ENCODE data around the gene TGIF2. TPM values are rescaled to one million over a fixed set of nuclear protein-coding genes. Genes with fewer than 3 reads are reported as not detected.
"Not testable (repeated sequence)": the region's sequence is repeated elsewhere in the genome, so short reads cannot be mapped to it uniquely, and the experiment has no call there.

TGIF2 gene
- total RNA-seq, 1 donor from 2014 or later, result 29.2 TPM

DNA sequence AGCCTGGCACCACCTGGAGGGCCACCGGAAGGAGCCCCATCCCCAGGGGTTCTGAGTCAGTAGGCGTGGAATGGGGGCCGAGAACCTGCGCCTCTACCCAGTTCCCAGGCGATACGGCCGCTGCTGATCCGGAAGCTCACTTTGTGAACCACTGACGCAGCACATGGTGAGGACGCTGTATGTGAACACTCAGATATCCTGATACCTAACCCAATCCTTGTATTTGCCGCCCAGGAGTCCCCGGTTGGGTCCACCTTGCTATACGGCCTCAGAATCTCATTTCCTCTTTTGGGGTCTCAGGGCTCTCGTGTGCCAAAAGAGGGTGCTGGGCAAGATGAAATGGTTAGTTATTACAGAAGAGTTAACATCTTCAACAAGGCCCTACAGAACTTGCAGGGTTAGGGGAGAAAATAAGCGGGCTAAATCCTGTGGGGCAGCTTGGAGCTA lies 31.6 kb downstream of the TGIF2 start:
- Mint-ChIP-seq H3K4me1 (ENCODE audit: unreplicated experiment) (peaks cover 23% of the 10 kb centered on the region), H3K27me3 (ENCODE audit: unreplicated experiment) (no peaks in the 10 kb centered on the region)

DNA sequence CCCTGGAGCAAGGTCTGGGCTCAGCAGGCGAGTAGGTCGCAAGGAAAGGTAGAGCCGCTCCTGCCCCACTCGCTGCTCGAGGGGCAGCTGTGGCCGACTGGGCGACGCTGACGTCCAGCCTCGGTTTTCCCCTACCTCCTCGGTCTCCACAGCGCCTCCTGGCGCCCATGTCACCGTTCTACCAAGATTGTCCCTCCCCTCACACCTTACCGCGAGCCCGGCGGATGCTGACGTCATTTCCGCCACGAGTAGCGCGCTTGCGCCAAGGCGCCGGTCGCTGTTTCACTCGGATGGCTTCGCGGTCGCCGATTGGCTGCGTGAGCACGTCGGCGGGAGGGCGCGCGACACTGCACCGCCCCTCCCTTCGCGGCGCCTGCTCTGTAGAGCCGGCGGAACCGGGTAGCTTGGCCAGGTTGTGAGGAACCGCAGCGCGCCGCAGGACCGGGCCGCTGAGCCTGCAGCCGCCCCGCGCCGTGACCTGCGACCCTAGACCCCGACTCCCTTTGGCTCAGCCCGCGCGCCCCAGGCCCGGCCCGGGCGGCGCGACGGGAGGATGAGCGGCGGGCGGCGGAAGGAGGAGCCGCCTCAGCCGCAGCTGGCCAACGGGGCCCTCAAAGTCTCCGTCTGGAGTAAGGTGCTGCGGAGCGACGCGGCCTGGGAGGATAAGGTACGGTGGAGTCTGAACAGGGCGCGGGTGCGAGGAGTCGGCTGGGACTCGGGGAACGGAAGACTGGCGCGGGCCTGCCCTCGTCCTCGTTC lies 32.2 kb downstream of the TGIF2 start, which contains the start of gene RAB5IF:
Gene RAB5IF, plus strand, starts transcription at position 381 of the 759 bp plus-strand sequence. Its CDS starts 173 bp downstream, at position 554.
- no peaks in the 10 kb centered on the region for H3K27me3 Mint-ChIP-seq (ENCODE audit: unreplicated experiment)
- H3K9me3 Mint-ChIP-seq (ENCODE audit: unreplicated experiment), result no peaks in the 10 kb centered on the region
- DNase-seq (ENCODE audit: extremely low spot score, unreplicated experiment), result peak; percentile 100
- peak within 1 kb of the TSS; percentile 94 for H3K27ac Mint-ChIP-seq (ENCODE audit: unreplicated experiment)
- H3K36me3 Mint-ChIP-seq (ENCODE audit: unreplicated experiment), result peaks cover 4% of the 10 kb centered on the region
- H3K4me3 Mint-ChIP-seq (ENCODE audit: unreplicated experiment), result peak within 1 kb of the TSS; percentile 95
- H3K4me1 Mint-ChIP-seq (ENCODE audit: unreplicated experiment), result peaks cover 23% of the 10 kb centered on the region
- TF ChIP-seq, protein P1, sequence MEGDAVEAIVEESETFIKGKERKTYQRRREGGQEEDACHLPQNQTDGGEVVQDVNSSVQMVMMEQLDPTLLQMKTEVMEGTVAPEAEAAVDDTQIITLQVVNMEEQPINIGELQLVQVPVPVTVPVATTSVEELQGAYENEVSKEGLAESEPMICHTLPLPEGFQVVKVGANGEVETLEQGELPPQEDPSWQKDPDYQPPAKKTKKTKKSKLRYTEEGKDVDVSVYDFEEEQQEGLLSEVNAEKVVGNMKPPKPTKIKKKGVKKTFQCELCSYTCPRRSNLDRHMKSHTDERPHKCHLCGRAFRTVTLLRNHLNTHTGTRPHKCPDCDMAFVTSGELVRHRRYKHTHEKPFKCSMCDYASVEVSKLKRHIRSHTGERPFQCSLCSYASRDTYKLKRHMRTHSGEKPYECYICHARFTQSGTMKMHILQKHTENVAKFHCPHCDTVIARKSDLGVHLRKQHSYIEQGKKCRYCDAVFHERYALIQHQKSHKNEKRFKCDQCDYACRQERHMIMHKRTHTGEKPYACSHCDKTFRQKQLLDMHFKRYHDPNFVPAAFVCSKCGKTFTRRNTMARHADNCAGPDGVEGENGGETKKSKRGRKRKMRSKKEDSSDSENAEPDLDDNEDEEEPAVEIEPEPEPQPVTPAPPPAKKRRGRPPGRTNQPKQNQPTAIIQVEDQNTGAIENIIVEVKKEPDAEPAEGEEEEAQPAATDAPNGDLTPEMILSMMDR (IDR thresholded peaks at IDR 0.05), result peak; percentile 96

More for the DNA sequence above, 31.6 kb downstream of the TGIF2 start:
- TF ChIP-seq, protein P1 (IDR thresholded peaks at IDR 0.05), result no peak
- Mint-ChIP-seq H3K36me3 (ENCODE audit: unreplicated experiment) (peaks cover 2% of the 10 kb centered on the region), H3K4me3 (ENCODE audit: unreplicated experiment) (peak overlapping the region; percentile 95), H3K27ac (ENCODE audit: unreplicated experiment) (peak overlapping the region; percentile 94), H3K9me3 (ENCODE audit: unreplicated experiment) (no peaks in the 10 kb centered on the region)
- DNase-seq (ENCODE audit: extremely low spot score, unreplicated experiment), result no peak

DNA sequence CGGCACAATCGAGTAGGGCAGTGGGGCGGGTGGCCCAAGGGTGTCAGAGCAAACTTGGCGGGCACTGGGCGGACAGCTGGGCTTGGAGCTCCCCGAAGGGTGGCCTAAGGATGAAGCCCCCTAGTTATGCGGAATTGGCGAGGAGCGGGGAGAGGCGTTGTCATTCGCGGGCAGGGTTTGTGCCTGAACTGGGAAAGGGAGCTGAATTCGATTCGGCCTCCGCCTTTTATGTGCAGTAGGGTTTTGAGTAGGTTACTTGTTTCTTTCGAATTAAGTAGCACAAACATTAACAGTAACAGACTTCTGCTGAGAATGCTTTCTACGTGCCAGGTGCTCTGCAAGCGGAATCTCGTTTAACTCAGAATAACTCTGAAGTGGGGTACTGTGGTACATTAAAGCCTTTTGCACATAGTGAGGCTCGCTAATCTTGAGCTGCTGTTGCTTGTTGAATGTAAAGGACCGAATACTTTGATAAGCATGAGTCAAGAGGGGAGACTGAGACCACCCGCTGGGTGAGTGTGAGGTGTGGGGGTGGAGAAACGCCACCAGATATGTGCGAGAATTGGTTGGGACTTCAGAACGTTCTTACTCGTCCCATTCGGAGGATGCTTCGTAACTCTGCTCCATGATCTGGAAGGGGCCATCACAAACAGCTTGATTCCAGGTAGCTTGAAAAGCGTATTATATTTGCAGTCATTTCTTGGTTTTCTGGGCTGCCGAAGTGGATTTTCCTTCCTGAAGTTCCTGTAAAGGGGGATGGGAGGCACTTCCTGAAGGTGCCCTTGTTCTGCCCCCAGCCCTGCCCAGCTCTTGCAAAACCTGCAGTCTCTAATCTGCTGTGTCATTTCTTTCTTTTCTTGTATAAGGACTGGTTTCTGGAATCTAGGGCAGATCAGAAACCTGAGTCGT lies 33.0 kb downstream of the TGIF2 start:
- no peak for DNase-seq (ENCODE audit: extremely low spot score, unreplicated experiment)
- peaks cover 4% of the 10 kb centered on the region for H3K36me3 Mint-ChIP-seq (ENCODE audit: unreplicated experiment)

DNA sequence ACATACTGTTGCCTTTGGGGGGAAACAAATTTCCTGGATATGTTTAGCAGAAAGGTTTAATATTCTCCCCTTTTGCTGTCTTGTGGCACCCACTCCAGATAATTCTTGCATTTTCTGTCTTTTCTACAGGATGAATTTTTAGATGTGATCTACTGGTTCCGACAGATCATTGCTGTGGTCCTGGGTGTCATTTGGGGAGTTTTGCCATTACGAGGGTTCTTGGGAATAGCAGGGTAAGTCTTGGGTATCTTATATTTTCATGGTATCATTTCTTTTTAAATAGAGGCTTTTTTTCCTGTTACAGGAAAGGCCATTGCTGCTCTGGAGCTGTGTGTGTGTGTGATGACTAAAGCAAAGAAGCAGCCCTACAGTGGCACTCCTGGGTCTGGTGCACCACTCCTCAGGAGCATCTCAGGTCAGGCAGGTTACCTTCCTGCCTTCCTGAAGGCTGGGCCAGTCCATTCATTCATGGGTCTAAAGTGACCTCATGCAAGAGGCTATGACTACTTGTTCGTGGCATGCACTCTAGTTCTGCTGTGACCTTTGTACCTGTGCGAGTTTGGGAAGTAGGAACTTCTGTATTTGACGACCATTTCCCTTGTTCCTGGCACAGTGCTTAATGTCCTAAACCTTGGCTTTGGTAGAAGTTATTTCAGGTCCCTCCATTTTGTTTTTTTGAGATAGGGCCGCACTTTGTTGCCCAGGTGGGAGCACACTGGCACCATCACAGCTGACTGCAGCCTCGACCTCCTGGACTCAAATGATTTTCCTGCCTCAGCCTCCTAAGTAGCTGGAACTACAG lies 34.4 kb downstream of the TGIF2 start:
- Mint-ChIP-seq H3K27ac (ENCODE audit: unreplicated experiment) (no peak overlapping the region), H3K36me3 (ENCODE audit: unreplicated experiment) (peaks cover 13% of the 10 kb centered on the region), H3K4me1 (ENCODE audit: unreplicated experiment) (peaks cover 23% of the 10 kb centered on the region), H3K27me3 (ENCODE audit: unreplicated experiment) (no peaks in the 10 kb centered on the region), H3K9me3 (ENCODE audit: unreplicated experiment) (no peaks in the 10 kb centered on the region), H3K4me3 (ENCODE audit: unreplicated experiment) (peak overlapping the region; percentile 60)
- DNase-seq (ENCODE audit: extremely low spot score, unreplicated experiment), result no peak
- TF ChIP-seq, protein P1 (IDR thresholded peaks at IDR 0.05), result no peak

More for the DNA sequence above, 33.0 kb downstream of the TGIF2 start:
- no peaks in the 10 kb centered on the region for H3K9me3 Mint-ChIP-seq (ENCODE audit: unreplicated experiment)
- TF ChIP-seq, protein P1 (IDR thresholded peaks at IDR 0.05), result no peak
- H3K4me3 Mint-ChIP-seq (ENCODE audit: unreplicated experiment), result peak overlapping the region; percentile 95
- no peaks in the 10 kb centered on the region for H3K27me3 Mint-ChIP-seq (ENCODE audit: unreplicated experiment)
- peak overlapping the region; percentile 88 for H3K27ac Mint-ChIP-seq (ENCODE audit: unreplicated experiment)
- H3K4me1 Mint-ChIP-seq (ENCODE audit: unreplicated experiment), result peaks cover 23% of the 10 kb centered on the region

DNA sequence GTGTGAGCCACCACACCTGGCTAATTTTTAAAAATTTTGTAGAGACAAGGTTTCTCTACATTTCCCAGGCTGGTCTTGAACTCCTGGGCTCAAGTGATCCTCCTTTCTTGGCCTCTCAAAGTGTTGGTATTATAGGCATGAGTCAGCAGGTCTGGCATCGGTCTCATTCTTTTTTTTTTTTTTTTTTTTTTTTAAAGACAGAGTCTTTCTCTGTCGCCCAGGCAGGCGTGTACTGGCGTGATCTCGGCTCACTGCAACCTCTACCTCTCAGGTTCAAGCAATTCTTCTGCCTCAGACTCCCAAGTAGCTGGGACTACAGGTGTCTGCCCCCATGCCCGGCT lies 35.0 kb downstream of the TGIF2 start:
- H3K9me3 Mint-ChIP-seq (ENCODE audit: unreplicated experiment); H3K4me3 Mint-ChIP-seq (ENCODE audit: unreplicated experiment); H3K27ac Mint-ChIP-seq (ENCODE audit: unreplicated experiment); H3K27me3 Mint-ChIP-seq (ENCODE audit: unreplicated experiment); DNase-seq (ENCODE audit: extremely low spot score, unreplicated experiment): not testable (repeated sequence)
- peaks cover 23% of the 10 kb centered on the region for H3K4me1 Mint-ChIP-seq (ENCODE audit: unreplicated experiment)
- H3K36me3 Mint-ChIP-seq (ENCODE audit: unreplicated experiment), result peaks cover 15% of the 10 kb centered on the region
